ENCODE results near the gene CLOCK.

- TF ChIP-seq POLR2A (IDR thresholded peaks at IDR 0.05) (no peak), CTCF (IDR thresholded peaks at IDR 0.05) (no peak)
These were observed 6.4 kb downstream of the CLOCK start for GRCh38 chr4:55540271-55540670.
